Endothelial cell of umbilical vein (primary cell): Measurements from ENCODE around the gene GPR160. TPM values are rescaled to one million over a fixed set of nuclear protein-coding genes. Genes with fewer than 3 reads are reported as not detected.

Experiments
- BruUV-seq: library from RNA; stranded (reverse); fragments of 400-500 nt; replicated peaks from 2 replicates; lab custom pipeline; 2021; lab: Mats Ljungman, UMichigan
- CTCF ChIA-PET: fragments of 300-600, 350-600 bp; sonication (Branson Sonifier 250); formaldehyde crosslinking; loops from one replicate; lab custom pipeline; 2021; ENCODE audit warnings: antibody characterized with exemption, inconsistent platforms; lab: Charles Lee
- POLR2A ChIA-PET: fragments of 300-600, 350-600 bp; sonication (Branson Sonifier 250); formaldehyde crosslinking; loops from one replicate; lab custom pipeline; 2021; ENCODE audit warnings: antibody characterized with exemption, inconsistent platforms; lab: Charles Lee
- DNase-seq: peaks from one replicate; pipeline ENCODE4 v3.0.0-alpha.2; 2011; ENCODE audit warnings: low read depth, low spot score
- FAIRE-seq: peaks from 2 replicates; lab custom pipeline; 2011; peaks lifted over from hg19 to GRCh38; lab: Jason Lieb, UNC
- H2AFZ ChIP-seq: 2 replicates; pipeline ENCODE4 v1.6.0; 2012; ENCODE audit warnings: low read depth, low read length, control low read depth, inconsistent platforms
- H3K27ac ChIP-seq: 2 replicates; pipeline ENCODE4 v1.5.1; 2011; ENCODE audit warnings: low read depth, mild to moderate bottlenecking, control low read depth, low read length, moderate library complexity; ENCODE audit not compliant: insufficient read depth
- H3K27me3 ChIP-seq, 2 experiments: 2 replicates each; pipeline versions ENCODE4 v1.6.0 to v1.6.1; 2011; ENCODE audit warnings: low read length in 2 of 2, mixed read lengths in 1 of 2; ENCODE audit not compliant: control insufficient read depth in 2 of 2, insufficient read depth in 2 of 2
- H3K36me3 ChIP-seq, 2 experiments: 2 replicates in 1 of 2; 3 replicates in 1 of 2; pipeline ENCODE4 v1.5.1; 2011; ENCODE audit warnings: low read length in 2 of 2, mild to moderate bottlenecking in 1 of 2, moderate library complexity in 1 of 2; ENCODE audit not compliant: control insufficient read depth in 2 of 2, insufficient read depth in 2 of 2; ENCODE audit errors: extremely low read depth in 1 of 2
- H3K4me1 ChIP-seq: 3 replicates; pipeline ENCODE4 v1.5.1; 2011; ENCODE audit warnings: mild to moderate bottlenecking, low read length; ENCODE audit not compliant: control insufficient read depth, insufficient read depth; ENCODE audit errors: extremely low read depth
- H3K4me2 ChIP-seq: 2 replicates; pipeline ENCODE4 v1.6.1; 2011; ENCODE audit warnings: low read length, control low read depth, mixed read lengths; ENCODE audit not compliant: insufficient read depth
- H3K4me3 ChIP-seq, 3 experiments: fragments of 200-600 bp in 1 of 3; sonication (generic), shearing (Covaris generic) in 1 of 3; replicated peaks in 1 of 3; 2 replicates each; pipeline ENCODE4 v1.5.1; 2011 to 2016; ENCODE audit warnings: control low read depth in 3 of 3, low read length in 3 of 3, mild to moderate bottlenecking in 2 of 3, inconsistent platforms in 1 of 3, low read depth in 1 of 3, moderate library complexity in 1 of 3; ENCODE audit not compliant: insufficient read depth in 1 of 3
- H3K79me2 ChIP-seq: 2 replicates; pipeline ENCODE4 v1.6.0; 2012; ENCODE audit warnings: low read length, inconsistent platforms; ENCODE audit not compliant: control insufficient read depth, insufficient read depth
- H3K9ac ChIP-seq: replicated peaks from 2 replicates; pipeline ENCODE3; 2011; ENCODE audit warnings: low read length, control low read depth; ENCODE audit not compliant: insufficient read depth; ENCODE audit errors: extremely low read depth
- H3K9me1 ChIP-seq: replicated peaks from 3 replicates; pipeline ENCODE4 v1.6.0; 2011; ENCODE audit warnings: mild to moderate bottlenecking, low read length; ENCODE audit not compliant: control insufficient read depth, insufficient read depth; ENCODE audit errors: extremely low read depth
- H3K9me3 ChIP-seq: replicated peaks from 2 replicates; pipeline ENCODE4 v1.5.1; 2012; ENCODE audit warnings: low read length, inconsistent platforms; ENCODE audit not compliant: control insufficient read depth, insufficient read depth
- H4K20me1 ChIP-seq: replicated peaks from 2 replicates; pipeline ENCODE3; 2011; ENCODE audit warnings: mild to moderate bottlenecking, low read length; ENCODE audit not compliant: control insufficient read depth, insufficient read depth; ENCODE audit errors: extremely low read depth
- EZH2 ChIP-seq: IDR thresholded peaks from 2 replicates; pipeline ENCODE4 v1.6.1; 2012; ENCODE audit warnings: borderline replicate concordance, low read depth, mild to moderate bottlenecking, moderate library complexity, low read length, inconsistent platforms; ENCODE audit not compliant: severe bottlenecking
- FOS ChIP-seq: IDR thresholded peaks from 2 replicates; pipeline ENCODE4 v1.6.1; 2011; ENCODE audit warnings: mild to moderate bottlenecking, low read length, moderate library complexity, borderline replicate concordance; ENCODE audit not compliant: insufficient read depth
- GATA2 ChIP-seq: IDR thresholded peaks from 2 replicates; pipeline ENCODE4 v1.7.0; 2011; ENCODE audit warnings: low read depth, mild to moderate bottlenecking, moderate library complexity, mixed read lengths, low read length; ENCODE audit not compliant: insufficient read length, insufficient read depth
- JUN ChIP-seq: IDR thresholded peaks from 2 replicates; pipeline ENCODE4 v1.6.1; 2011; ENCODE audit warnings: borderline replicate concordance, low read depth; ENCODE audit not compliant: insufficient read length, insufficient read depth
- MYC ChIP-seq: IDR thresholded peaks from one replicate; pipeline ENCODE4 v1.6.1; 2011; ENCODE audit warnings: mild to moderate bottlenecking, low read depth, low read length
- POLR2A ChIP-seq: IDR thresholded peaks from 2 replicates; pipeline ENCODE4 v1.6.1; 2012; ENCODE audit warnings: low read depth, mild to moderate bottlenecking, control low read depth, low read length
- POLR2AphosphoS5 ChIP-seq: IDR thresholded peaks from 2 replicates; pipeline ENCODE4 v1.6.1; 2012; ENCODE audit warnings: low read depth, mild to moderate bottlenecking, control low read depth, low read length, moderate library complexity; ENCODE audit not compliant: insufficient read depth
- dilution Hi-C: fragments of 300-500 bp; cut with MboI; formaldehyde crosslinking; loops from one replicate; pipeline ENCODE4 v1.15.0; 2019; ENCODE audit warnings: low sequenced_read_pairs; ENCODE audit not compliant: extremely low pct_ligation_motif_present
- intact Hi-C: fragments of 100-400 bp; cut with micrococcal nuclease; formaldehyde crosslinking; loops from one replicate; pipeline ENCODE4 v1.10.0; 2022
- polyA plus RNA-seq, 4 experiments: library from polyadenylated mRNA; depleted of rRNA in 3 of 4; stranded (reverse) in 3 of 4; unstranded in 1 of 4; fragments of >200 nt; gene quantifications; 2 replicates each; pipeline versions ENCODE4 v1.2.1 to v1.2.3, GENCODE V29; 2011 to 2012; ENCODE audit warnings: missing spikeins in 1 of 4
- total RNA-seq: library from RNA; stranded (reverse); gene quantifications from 2 replicates; pipeline ENCODE4 v1.2.3, GENCODE V29; 2021
- TF ChIP-seq, protein P1 (sequence below), 2 donors: IDR thresholded peaks; 1 replicate in 1 of 2; 2 replicates in 1 of 2; pipeline ENCODE4 v1.5.1; 2011; ENCODE audit warnings: low read length in 2 of 2, mild to moderate bottlenecking in 2 of 2, moderate library complexity in 2 of 2, control low read depth in 1 of 2, inconsistent platforms in 1 of 2, low read depth in 1 of 2; ENCODE audit not compliant: insufficient read depth in 1 of 2; ENCODE audit errors: extremely low read depth in 1 of 2
- TF ChIP-seq, protein P2 (sequence below): IDR thresholded peaks from 2 replicates; pipeline ENCODE4 v1.6.1; 2011; ENCODE audit not compliant: insufficient read depth, insufficient read length

The GPR160 gene
- total and polyA plus RNA-seq, 2 donors (not counting 3 experiments of a cell fraction or from before 2014, with no cell fraction given): 0.39 to 1.3 TPM

DNA sequence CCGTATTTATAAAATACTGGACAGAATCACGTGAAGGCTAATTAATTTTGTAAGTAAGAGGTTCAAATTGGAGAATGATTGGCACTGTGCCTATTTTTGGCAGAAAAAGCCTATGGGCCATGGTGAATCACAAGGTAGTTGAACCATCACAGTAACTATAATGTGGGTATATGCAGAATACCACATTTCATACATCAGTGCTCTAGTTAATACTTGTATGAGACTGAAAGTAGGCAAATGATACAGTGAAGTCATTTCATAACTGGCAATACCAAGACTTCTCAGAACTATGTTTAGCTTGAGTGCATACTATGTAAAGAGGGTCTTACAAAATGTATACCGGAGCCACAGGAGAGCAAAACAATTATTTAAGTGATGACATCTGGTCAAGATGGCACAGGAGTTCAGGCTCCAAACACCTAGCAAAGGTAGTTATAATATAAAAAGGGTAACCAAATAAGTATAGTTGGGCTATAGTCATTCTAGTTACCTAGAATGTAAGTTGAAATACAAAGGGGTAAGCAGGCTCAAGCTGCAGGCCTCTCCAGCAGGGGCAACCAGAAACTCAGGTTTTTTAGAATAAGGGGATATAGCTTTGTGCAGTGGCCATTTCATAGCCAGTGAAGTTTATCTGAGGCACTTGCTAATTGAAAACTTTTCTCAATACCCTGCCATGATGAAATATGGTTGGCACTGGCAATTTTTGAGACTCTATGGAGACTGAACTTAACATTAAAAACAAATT, 19.1 kb downstream of the GPR160 start:
- Histone ChIP-seq H3K9me3 (no peaks in the 10 kb centered on the region), H3K27me3 (no peaks in the 10 kb centered on the region), H4K20me1 (no peaks in the 10 kb centered on the region), H3K4me1 (no peaks in the 10 kb centered on the region), H3K4me3 (no peak overlapping the region), H3K9ac (no peak overlapping the region), H2AFZ (no peak overlapping the region), H3K36me3 (no peaks in the 10 kb centered on the region), H3K79me2 (no peaks in the 10 kb centered on the region), H3K9me1 (no peaks in the 10 kb centered on the region), H3K27ac (no peak overlapping the region), H3K4me2 (no peak overlapping the region)
- intact Hi-C loops (no loop called here), dilution Hi-C loops (no loop called here)
- DNase-seq: no peak
- CTCF ChIA-PET: interaction anchor here (1.4 kb wide), 1 partner anchor 20 kb away, joined by 3 read pairs; no protein-coding TSS in a partner anchor
- BruUV-seq: no TSS peak
- POLR2A ChIA-PET: no interaction called here
- TF ChIP-seq FOS (no peak), GATA2 (no peak), POLR2AphosphoS5 (no peak), JUN (no peak), POLR2A (no peak), MYC (no peak), EZH2 (no peak)
- TF ChIP-seq, protein P1, sequence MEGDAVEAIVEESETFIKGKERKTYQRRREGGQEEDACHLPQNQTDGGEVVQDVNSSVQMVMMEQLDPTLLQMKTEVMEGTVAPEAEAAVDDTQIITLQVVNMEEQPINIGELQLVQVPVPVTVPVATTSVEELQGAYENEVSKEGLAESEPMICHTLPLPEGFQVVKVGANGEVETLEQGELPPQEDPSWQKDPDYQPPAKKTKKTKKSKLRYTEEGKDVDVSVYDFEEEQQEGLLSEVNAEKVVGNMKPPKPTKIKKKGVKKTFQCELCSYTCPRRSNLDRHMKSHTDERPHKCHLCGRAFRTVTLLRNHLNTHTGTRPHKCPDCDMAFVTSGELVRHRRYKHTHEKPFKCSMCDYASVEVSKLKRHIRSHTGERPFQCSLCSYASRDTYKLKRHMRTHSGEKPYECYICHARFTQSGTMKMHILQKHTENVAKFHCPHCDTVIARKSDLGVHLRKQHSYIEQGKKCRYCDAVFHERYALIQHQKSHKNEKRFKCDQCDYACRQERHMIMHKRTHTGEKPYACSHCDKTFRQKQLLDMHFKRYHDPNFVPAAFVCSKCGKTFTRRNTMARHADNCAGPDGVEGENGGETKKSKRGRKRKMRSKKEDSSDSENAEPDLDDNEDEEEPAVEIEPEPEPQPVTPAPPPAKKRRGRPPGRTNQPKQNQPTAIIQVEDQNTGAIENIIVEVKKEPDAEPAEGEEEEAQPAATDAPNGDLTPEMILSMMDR (IDR thresholded peaks at IDR 0.05; ENCODE audit: extremely low read depth in 1 of 2, insufficient read depth in 1 of 2, low read depth in 1 of 2, low read length in 2 of 2): no peak
- TF ChIP-seq, protein P2, sequence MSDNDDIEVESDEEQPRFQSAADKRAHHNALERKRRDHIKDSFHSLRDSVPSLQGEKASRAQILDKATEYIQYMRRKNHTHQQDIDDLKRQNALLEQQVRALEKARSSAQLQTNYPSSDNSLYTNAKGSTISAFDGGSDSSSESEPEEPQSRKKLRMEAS: no peak
- FAIRE-seq: no peak
